HEK293T (cell line): ENCODE measurements around the gene TNFRSF13B.

ENCODE experiments used
- CTCF ChIA-PET: fragments of 350-600 bp; formaldehyde crosslinking; extraction: SDS; loops from one replicate; lab custom pipeline; 2021; ENCODE audit warnings: antibody characterized with exemption, inconsistent platforms; lab: Yijun Ruan, JAX
- POLR2A ChIA-PET: fragments of 350-600 bp; formaldehyde crosslinking; extraction: SDS; loops from one replicate; lab custom pipeline; 2020; ENCODE audit warnings: antibody characterized with exemption, inconsistent platforms; lab: Yijun Ruan, JAX
- DNase-seq: peaks from one replicate; pipeline ENCODE4 v3.0.0; 2012; ENCODE audit warnings: mixed read lengths; ENCODE audit errors: extremely low spot score
- ARNT ChIP-seq: fragments of 450-650 bp; IDR thresholded peaks from 2 replicates; pipeline ENCODE4 v1.6.1; 2017; ENCODE audit warnings: mild to moderate bottlenecking
- BHLHE40 ChIP-seq: fragments of 450-650 bp; IDR thresholded peaks from 2 replicates; pipeline ENCODE4 v1.6.1; 2016; ENCODE audit warnings: mild to moderate bottlenecking, moderate library complexity, borderline replicate concordance
- CTBP1 ChIP-seq: fragments of 450-650 bp; IDR thresholded peaks from 2 replicates; pipeline ENCODE4 v1.6.1; 2016; ENCODE audit warnings: borderline replicate concordance
- ELF4 ChIP-seq: fragments of 450-650 bp; IDR thresholded peaks from 2 replicates; pipeline ENCODE4 v1.6.1; 2017; ENCODE audit warnings: antibody characterized with exemption
- FOXA1 ChIP-seq: fragments of 450-650 bp; IDR thresholded peaks from 2 replicates; pipeline ENCODE4 v1.6.1; 2016; ENCODE audit warnings: mild to moderate bottlenecking
- FOXK2 ChIP-seq: fragments of 450-650 bp; IDR thresholded peaks from 2 replicates; pipeline ENCODE4 v1.6.1; 2016; ENCODE audit warnings: mild to moderate bottlenecking
- FOXM1 ChIP-seq: fragments of 450-650 bp; IDR thresholded peaks from 2 replicates; pipeline ENCODE4 v1.6.1; 2017; ENCODE audit warnings: mild to moderate bottlenecking, borderline replicate concordance
- HDGF ChIP-seq: fragments of 450-650 bp; IDR thresholded peaks from 2 replicates; pipeline ENCODE4 v1.6.1; 2017; ENCODE audit warnings: antibody characterized with exemption, borderline replicate concordance
- L3MBTL2 ChIP-seq: fragments of 450-650 bp; conservative IDR thresholded peaks from 2 replicates; pipeline ENCODE4 v1.6.1; 2016; ENCODE audit warnings: mild to moderate bottlenecking
- LEF1 ChIP-seq: fragments of 450-650 bp; IDR thresholded peaks from 2 replicates; pipeline ENCODE4 v1.6.1; 2017; ENCODE audit warnings: mild to moderate bottlenecking, borderline replicate concordance
- NFRKB ChIP-seq: fragments of 450-650 bp; IDR thresholded peaks from 2 replicates; pipeline ENCODE4 v1.6.1; 2016; ENCODE audit warnings: mild to moderate bottlenecking, moderate library complexity
- PKNOX1 ChIP-seq: fragments of 450-650 bp; IDR thresholded peaks from 2 replicates; pipeline ENCODE4 v1.6.1; 2016
- SP1 ChIP-seq: fragments of 450-650 bp; IDR thresholded peaks from 2 replicates; pipeline ENCODE4 v1.6.1; 2017
- SUZ12 ChIP-seq: fragments of 450-650 bp; IDR thresholded peaks from 2 replicates; pipeline ENCODE4 v1.6.1; 2016; ENCODE audit warnings: mild to moderate bottlenecking
- TARDBP ChIP-seq: fragments of 450-650 bp; IDR thresholded peaks from 2 replicates; pipeline ENCODE4 v1.6.1; 2016
- ZNF384 ChIP-seq: fragments of 450-650 bp; IDR thresholded peaks from 2 replicates; pipeline ENCODE4 v1.6.1; 2016

The TNFRSF13B gene

GRCh38 chr17:16971458-16972338, at the start of gene TNFRSF13B:
Gene TNFRSF13B (minus strand): TSS chr17:16972118. CDS start chr17:16972075, 43 bp downstream.
- no peak for DNase-seq
- TF ChIP-seq ARNT (no peak), TARDBP (no peak), FOXM1 (no peak)

GRCh38 chr17:17021194-17021863, 49.4 kb upstream of the TNFRSF13B start:
- DNase-seq, result no peak
- POLR2A ChIA-PET, result no interaction called here
- TF ChIP-seq L3MBTL2 (no peak), SP1 (no peak), FOXK2 (no peak), SUZ12 (no peak), TARDBP (no peak), FOXM1 (no peak), NFRKB (no peak), CTBP1 (no peak), ARNT (no peak), FOXA1 (no peak), LEF1 (no peak)
- CTCF ChIA-PET, result no interaction called here

More at GRCh38 chr17:16971458-16972338, at the start of gene TNFRSF13B:
- POLR2A ChIA-PET, result no interaction called here
- CTCF ChIA-PET, result no interaction called here

GRCh38 chr17:17020821-17021193, 48.9 kb upstream of the TNFRSF13B start:
- DNase-seq, result no peak
- TF ChIP-seq HDGF (no peak), PKNOX1 (no peak), FOXA1 (no peak), ELF4 (no peak), ARNT (no peak), SUZ12 (no peak), LEF1 (no peak), FOXM1 (no peak), TARDBP (no peak), ZNF384 (no peak), SP1 (no peak), CTBP1 (no peak), FOXK2 (no peak), L3MBTL2 (no peak), BHLHE40 (no peak), NFRKB (no peak)
- POLR2A ChIA-PET, result no interaction called here
- CTCF ChIA-PET, result no interaction called here

GRCh38 chr17:17019891-17020456, 48.1 kb upstream of the TNFRSF13B start:
- ChIA-PET POLR2A (no interaction called here), CTCF (interaction anchor here (0.5 to 0.6 kb wide), 2 partner anchors 10 to 122 kb away, joined by 3 read pairs; no protein-coding TSS in a partner anchor)
- DNase-seq, result no peak
- TF ChIP-seq SP1 (no peak), BHLHE40 (no peak), ZNF384 (no peak), PKNOX1 (no peak), TARDBP (no peak), CTBP1 (no peak), FOXA1 (no peak), FOXK2 (no peak), LEF1 (no peak), SUZ12 (no peak), FOXM1 (no peak), ARNT (no peak)

- TF ChIP-seq FOXM1 (no peak), L3MBTL2 (no peak), HDGF (no peak), SUZ12 (no peak), NFRKB (no peak), PKNOX1 (no peak), ELF4 (no peak), ARNT (no peak), BHLHE40 (no peak), ZNF384 (no peak), TARDBP (no peak)
- ChIA-PET CTCF (no interaction called here), POLR2A (no interaction called here)
- DNase-seq, result no peak
These were observed 47.5 kb upstream of the TNFRSF13B start for GRCh38 chr17:17019430-17019762.
